GM18909 (cell line): ENCODE data around the gene RIMOC1.

Source experiments
- ATAC-seq: cut with Tn5 transposase; IDR thresholded peaks from one replicate; pipeline ENCODE4 v1.9.1; 2021; ENCODE audit warnings: mild to moderate bottlenecking; ENCODE audit not compliant: unreplicated experiment, poor library complexity

The RIMOC1 gene

GRCh38 chr5:41951224-41951623 is 47.1 kb downstream of the RIMOC1 start:
- no peak for ATAC-seq
